Smooth muscle cell (in vitro differentiated cells): Measurements from ENCODE around the gene DPP10. TPM values are rescaled to one million over a fixed set of nuclear protein-coding genes. Genes with fewer than 3 reads are reported as not detected.

ENCODE experiments used
- DNase-seq: peaks from one replicate; lab custom pipeline; 2025; ENCODE audit not compliant: unreplicated experiment; lab: John Stamatoyannopoulos, UW
- H2AFZ ChIP-seq: fragments of 200-600 bp; sonication (generic); 2 replicates; pipeline ENCODE4 v1.6.0; 2016; ENCODE audit warnings: antibody characterized with exemption, low read depth, mild to moderate bottlenecking
- H3F3A ChIP-seq: fragments of 200-600 bp; sonication (generic); 2 replicates; pipeline ENCODE4 v1.6.0; 2017; ENCODE audit warnings: antibody characterized with exemption, low read depth
- H3K27ac ChIP-seq: fragments of 200-600 bp; sonication (generic); 2 replicates; pipeline ENCODE4 v1.5.1; 2016; ENCODE audit warnings: low read depth, mild to moderate bottlenecking
- H3K27me3 ChIP-seq: fragments of 200-600 bp; sonication (generic); 2 replicates; pipeline ENCODE4 v1.6.1; 2016; ENCODE audit warnings: low read depth, mild to moderate bottlenecking
- H3K36me3 ChIP-seq: fragments of 200-600 bp; sonication (generic); 2 replicates; pipeline ENCODE4 v1.5.1; 2016; ENCODE audit warnings: low read depth
- H3K4me1 ChIP-seq: fragments of 200-600 bp; sonication (generic); 2 replicates; pipeline ENCODE4 v1.5.1; 2016; ENCODE audit warnings: low read depth
- H3K4me2 ChIP-seq: fragments of 200-600 bp; sonication (generic); 2 replicates; pipeline ENCODE4 v1.6.0; 2016; ENCODE audit warnings: mild to moderate bottlenecking
- H3K4me3 ChIP-seq: fragments of 200-600 bp; sonication (generic); 2 replicates; pipeline ENCODE4 v1.5.1; 2016; ENCODE audit warnings: mild to moderate bottlenecking
- H3K79me2 ChIP-seq: fragments of 200-600 bp; sonication (generic); 2 replicates; pipeline ENCODE4 v1.6.0; 2016; ENCODE audit warnings: low read depth, mild to moderate bottlenecking
- H3K9ac ChIP-seq: fragments of 200-600 bp; sonication (generic); 2 replicates; pipeline ENCODE4 v1.6.0; 2016; ENCODE audit warnings: low read depth
- H3K9me3 ChIP-seq: fragments of 200-600 bp; sonication (generic); replicated peaks from 2 replicates; pipeline ENCODE4 v1.5.1; 2016; ENCODE audit warnings: low read depth
- H4K20me1 ChIP-seq: fragments of 200-600 bp; sonication (generic); 2 replicates; pipeline ENCODE4 v1.6.0; 2016; ENCODE audit warnings: low read depth
- WGBS: methylation state at CpG from one replicate; pipeline ENCODE4 v1.1.7; 2016; ENCODE audit warnings: low lambda C conversion rate; 5-methylcytosine and 5-hydroxymethylcytosine counted together
- polyA plus RNA-seq: library from polyadenylated mRNA; unstranded; fragments of >200 nt; fragmentation: Nextera tagmentation; extraction: Ambion mirVana; gene quantifications from 2 replicates; pipeline ENCODE4 v1.2.1, GENCODE V29; 2016
- total RNA-seq: library from RNA; depleted of rRNA; stranded (reverse); fragments of >200 nt; gene quantifications from 2 replicates; pipeline ENCODE4 v1.2.3, GENCODE V29; 2014
- TF ChIP-seq, protein P1 (sequence below): fragments of 200-600 bp; sonication (generic); IDR thresholded peaks from 2 replicates; pipeline ENCODE4 v1.5.1; 2017; ENCODE audit warnings: borderline replicate concordance, mild to moderate bottlenecking, antibody characterized with exemption; ENCODE audit not compliant: insufficient read depth, poor library complexity, severe bottlenecking

Gene DPP10
- total and polyA plus RNA-seq, 2 experiments from 2014 or later, result 3.6 TPM; not detected in 1

DNA sequence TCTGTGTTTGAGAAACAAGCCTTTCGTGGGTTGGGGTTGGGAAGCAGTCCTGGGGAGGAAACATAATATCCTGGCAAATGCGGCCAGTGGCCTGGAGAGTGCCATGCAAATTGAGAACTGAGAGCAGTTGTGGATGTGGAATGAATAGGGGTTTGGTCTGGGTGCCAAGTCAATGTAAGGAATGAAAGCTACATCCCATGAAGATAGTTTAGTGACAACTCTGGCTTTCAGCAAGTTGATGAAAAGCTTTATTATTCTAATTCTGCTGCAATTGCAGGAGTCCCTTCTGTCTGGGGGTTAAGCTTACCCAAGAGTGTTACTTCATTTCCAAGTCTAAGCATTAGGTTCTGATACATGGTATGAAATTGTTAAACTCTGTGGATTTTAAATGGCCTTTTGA, 771.6 kb downstream of the DPP10 start:
- Histone ChIP-seq H3K4me3 (no peak overlapping the region), H3K9me3 (no peaks in the 10 kb centered on the region), H3K27me3 (no peaks in the 10 kb centered on the region), H3K4me2 (no peak overlapping the region), H4K20me1 (no peaks in the 10 kb centered on the region), H3K27ac (no peak overlapping the region), H3K4me1 (no peaks in the 10 kb centered on the region), H3F3A (no peaks in the 10 kb centered on the region), H3K36me3 (no peaks in the 10 kb centered on the region), H3K9ac (no peak overlapping the region), H2AFZ (no peak overlapping the region), H3K79me2 (no peaks in the 10 kb centered on the region)
- TF ChIP-seq, protein P1, sequence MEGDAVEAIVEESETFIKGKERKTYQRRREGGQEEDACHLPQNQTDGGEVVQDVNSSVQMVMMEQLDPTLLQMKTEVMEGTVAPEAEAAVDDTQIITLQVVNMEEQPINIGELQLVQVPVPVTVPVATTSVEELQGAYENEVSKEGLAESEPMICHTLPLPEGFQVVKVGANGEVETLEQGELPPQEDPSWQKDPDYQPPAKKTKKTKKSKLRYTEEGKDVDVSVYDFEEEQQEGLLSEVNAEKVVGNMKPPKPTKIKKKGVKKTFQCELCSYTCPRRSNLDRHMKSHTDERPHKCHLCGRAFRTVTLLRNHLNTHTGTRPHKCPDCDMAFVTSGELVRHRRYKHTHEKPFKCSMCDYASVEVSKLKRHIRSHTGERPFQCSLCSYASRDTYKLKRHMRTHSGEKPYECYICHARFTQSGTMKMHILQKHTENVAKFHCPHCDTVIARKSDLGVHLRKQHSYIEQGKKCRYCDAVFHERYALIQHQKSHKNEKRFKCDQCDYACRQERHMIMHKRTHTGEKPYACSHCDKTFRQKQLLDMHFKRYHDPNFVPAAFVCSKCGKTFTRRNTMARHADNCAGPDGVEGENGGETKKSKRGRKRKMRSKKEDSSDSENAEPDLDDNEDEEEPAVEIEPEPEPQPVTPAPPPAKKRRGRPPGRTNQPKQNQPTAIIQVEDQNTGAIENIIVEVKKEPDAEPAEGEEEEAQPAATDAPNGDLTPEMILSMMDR, result no peak
- no peak for DNase-seq
- WGBS, result 70% methylated on average over 2 of the region's 2 CpGs

DNA sequence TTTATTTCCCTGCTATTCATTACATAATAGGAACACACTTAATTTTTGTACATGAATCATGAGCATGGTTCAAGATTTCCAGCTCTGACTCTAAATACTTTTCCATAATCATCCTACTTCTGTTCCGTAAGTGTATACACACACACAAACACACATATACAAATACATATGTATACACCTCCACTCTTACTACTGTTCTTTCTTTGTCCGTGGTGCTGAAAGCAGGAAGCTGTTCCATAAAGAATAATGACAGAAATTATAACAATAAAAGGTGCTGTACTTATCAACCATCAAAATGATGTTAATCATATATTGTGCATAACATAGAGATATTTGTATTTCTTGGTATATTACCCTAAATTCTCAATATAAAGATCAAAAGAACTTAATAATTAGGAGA, 776.9 kb downstream of the DPP10 start:
- Histone ChIP-seq H2AFZ (no peak overlapping the region), H3K27me3 (no peaks in the 10 kb centered on the region), H3F3A (no peaks in the 10 kb centered on the region), H3K4me3 (no peak overlapping the region), H3K4me2 (no peak overlapping the region), H4K20me1 (no peaks in the 10 kb centered on the region), H3K36me3 (no peaks in the 10 kb centered on the region), H3K27ac (no peak overlapping the region), H3K9ac (no peak overlapping the region), H3K9me3 (no peaks in the 10 kb centered on the region), H3K79me2 (no peaks in the 10 kb centered on the region), H3K4me1 (no peaks in the 10 kb centered on the region)
- WGBS, result 94% methylated on average over 2 of the region's 2 CpGs
- DNase-seq, result no peak
- TF ChIP-seq, protein P1, result no peak

DNA sequence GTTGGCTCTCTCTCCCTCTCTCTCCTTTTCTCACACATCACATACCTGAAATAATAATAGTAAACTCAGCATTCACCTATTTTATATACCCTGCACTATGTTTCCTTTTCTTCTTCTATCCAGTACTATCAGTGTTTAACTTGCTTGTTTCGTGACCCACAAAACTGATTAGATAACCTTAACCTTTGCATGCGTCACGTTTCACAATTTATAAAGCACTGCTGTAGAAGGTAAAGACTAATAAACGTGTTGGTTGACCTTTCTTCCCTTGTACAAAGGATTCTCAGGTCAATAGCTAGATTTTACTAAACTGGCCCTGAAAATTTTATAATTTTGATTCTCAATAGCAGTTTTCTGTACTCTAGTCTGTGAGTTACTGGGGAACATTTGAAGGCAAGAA, 791.7 kb downstream of the DPP10 start:
- H3F3A ChIP-seq, result no peaks in the 10 kb centered on the region
- H3K27ac ChIP-seq, result no peak overlapping the region
- H3K9me3 ChIP-seq, result no peaks in the 10 kb centered on the region
- DNase-seq, result no peak
- H4K20me1 ChIP-seq, result no peaks in the 10 kb centered on the region
- no peaks in the 10 kb centered on the region for H3K79me2 ChIP-seq
- H3K4me1 ChIP-seq, result no peaks in the 10 kb centered on the region
- H3K4me2 ChIP-seq, result no peak overlapping the region
- TF ChIP-seq, protein P1, result no peak
- no peak overlapping the region for H3K9ac ChIP-seq
- H2AFZ ChIP-seq, result no peak overlapping the region
- 86% methylated on average over 4 of the region's 4 CpGs for WGBS
- no peak overlapping the region for H3K4me3 ChIP-seq
- no peaks in the 10 kb centered on the region for H3K27me3 ChIP-seq
- H3K36me3 ChIP-seq, result no peaks in the 10 kb centered on the region

DNA sequence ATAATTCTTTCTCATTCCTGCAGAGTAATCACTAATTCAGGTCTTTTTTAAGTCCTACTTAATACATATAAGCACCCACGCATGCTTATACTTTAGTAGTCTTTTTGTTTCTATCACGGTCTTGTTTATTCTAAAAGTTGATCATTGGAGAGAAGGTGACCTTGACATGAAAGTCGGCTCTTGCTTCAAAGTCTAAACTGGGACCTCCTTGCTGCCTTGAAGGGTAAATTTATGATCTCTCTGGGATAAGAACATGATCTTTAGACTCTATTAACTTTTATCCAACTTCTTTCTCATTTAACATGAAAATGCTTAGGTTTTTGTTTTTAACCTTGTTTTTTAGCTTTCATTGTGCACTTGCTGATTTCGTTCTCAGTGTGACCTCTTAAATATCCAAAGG, 792.3 kb downstream of the DPP10 start:
- Histone ChIP-seq H3K4me3 (no peak overlapping the region), H2AFZ (no peak overlapping the region), H3K4me2 (no peak overlapping the region), H3F3A (no peaks in the 10 kb centered on the region), H3K36me3 (no peaks in the 10 kb centered on the region), H3K79me2 (no peaks in the 10 kb centered on the region), H3K9me3 (no peaks in the 10 kb centered on the region), H4K20me1 (no peaks in the 10 kb centered on the region), H3K27me3 (no peaks in the 10 kb centered on the region), H3K9ac (no peak overlapping the region), H3K27ac (no peak overlapping the region), H3K4me1 (no peaks in the 10 kb centered on the region)
- no peak for DNase-seq
- 83% methylated on average over 4 of the region's 4 CpGs for WGBS
- TF ChIP-seq, protein P1, result no peak
